H1 (cell line): ENCODE measurements around the gene CDH12. TPM values are rescaled to one million over a fixed set of nuclear protein-coding genes. Genes with fewer than 3 reads are reported as not detected.

Source experiments
- CTCF ChIA-PET: fragments of 300-600 bp; sonication (Branson Sonifier 250); formaldehyde crosslinking; loops from one replicate; lab custom pipeline; 2021; ENCODE audit not compliant: partially characterized antibody; lab: Charles Lee
- POLR2A ChIA-PET: fragments of 300-600 bp; sonication (Branson Sonifier 250); formaldehyde crosslinking; loops from one replicate; lab custom pipeline; 2021; ENCODE audit warnings: inconsistent platforms; ENCODE audit not compliant: partially characterized antibody; lab: Charles Lee
- DNase-seq, 2 experiments: peaks; one replicate each; pipeline versions ENCODE4 v3.0.0 to v3.0.0-alpha.2; 2010 to 2022; ENCODE audit warnings: low spot score in 2 of 2, low read depth in 1 of 2, mixed read lengths in 1 of 2
- FAIRE-seq: peaks from 2 replicates; lab custom pipeline; 2011; peaks lifted over from hg19 to GRCh38; lab: Jason Lieb, UNC
- H2AFZ ChIP-seq: 2 replicates; pipeline ENCODE4 v1.8.1; 2012; ENCODE audit warnings: low read length, inconsistent platforms
- H2AK5ac ChIP-seq: 2 replicates; pipeline ENCODE4 v1.6.1; 2013; ENCODE audit warnings: low read depth, low read length
- H2BK120ac ChIP-seq: replicated peaks from 2 replicates; pipeline ENCODE3; 2013; ENCODE audit warnings: low read depth, low read length, inconsistent platforms
- H2BK12ac ChIP-seq: 2 replicates; pipeline ENCODE4 v1.6.1; 2013; ENCODE audit warnings: low read depth, low read length
- H2BK15ac ChIP-seq: 2 replicates; pipeline ENCODE4 v1.6.1; 2013; ENCODE audit warnings: low read length
- H2BK20ac ChIP-seq: 2 replicates; pipeline ENCODE4 v1.6.1; 2013; ENCODE audit warnings: low read length
- H2BK5ac ChIP-seq: 2 replicates; pipeline ENCODE4 v1.6.1; 2013; ENCODE audit warnings: low read depth, low read length
- H3K14ac ChIP-seq: 2 replicates; pipeline ENCODE4 v1.6.1; 2013; ENCODE audit warnings: inconsistent platforms; ENCODE audit not compliant: insufficient read length
- H3K18ac ChIP-seq: 2 replicates; pipeline ENCODE4 v1.6.1; 2013; ENCODE audit warnings: low read length; ENCODE audit errors: extremely low read depth
- H3K23ac ChIP-seq: 2 replicates; pipeline ENCODE4 v1.6.1; 2013; ENCODE audit warnings: inconsistent platforms; ENCODE audit not compliant: insufficient read length
- H3K23me2 ChIP-seq: 2 replicates; pipeline ENCODE4 v1.6.1; 2013; ENCODE audit warnings: low read depth, low read length
- H3K27ac ChIP-seq: 2 replicates; pipeline ENCODE4 v1.6.1; 2011; ENCODE audit warnings: low read depth, low read length, inconsistent platforms
- H3K27me3 ChIP-seq, 4 experiments: replicated peaks in 1 of 4; 1 replicate in 1 of 4; 2 replicates in 3 of 4; pipeline versions ENCODE4 v1.6.1 to v1.8.1; 2011 to 2013; ENCODE audit warnings: low read length in 3 of 4, mild to moderate bottlenecking in 3 of 4, inconsistent platforms in 2 of 4, mixed read lengths in 2 of 4, moderate library complexity in 1 of 4; ENCODE audit not compliant: control insufficient read depth in 3 of 4, insufficient read depth in 3 of 4; ENCODE audit errors: extremely low read depth in 1 of 4
- H3K36me3 ChIP-seq, 4 experiments: 2 replicates each; pipeline versions ENCODE4 v1.6.1 to v1.8.1; 2011 to 2013; ENCODE audit warnings: mild to moderate bottlenecking in 4 of 4, low read length in 3 of 4, moderate library complexity in 2 of 4, control low read depth in 1 of 4, inconsistent platforms in 1 of 4; ENCODE audit not compliant: insufficient read depth in 4 of 4, control insufficient read depth in 2 of 4
- H3K4ac ChIP-seq: replicated peaks from 2 replicates; pipeline ENCODE3; 2013; ENCODE audit warnings: low read length, low read depth, mixed read lengths, inconsistent platforms; ENCODE audit not compliant: insufficient read length
- H3K4me1 ChIP-seq, 4 experiments: replicated peaks in 1 of 4; 1 replicate in 1 of 4; 2 replicates in 3 of 4; pipeline versions ENCODE4 v1.6.1 to v1.8.1; 2011 to 2013; ENCODE audit warnings: low read length in 3 of 4, inconsistent platforms in 2 of 4, mixed read lengths in 1 of 4; ENCODE audit not compliant: insufficient read depth in 4 of 4, control insufficient read depth in 3 of 4
- H3K4me2 ChIP-seq, 2 experiments: 2 replicates each; pipeline versions ENCODE4 v1.6.1 to v1.8.1; 2011 to 2013; ENCODE audit warnings: low read depth in 2 of 2, low read length in 2 of 2, control low read depth in 1 of 2, inconsistent platforms in 1 of 2, mild to moderate bottlenecking in 1 of 2; ENCODE audit not compliant: insufficient read depth in 1 of 2
- H3K4me3 ChIP-seq, 4 experiments: fragments of 200-600, 300-600 bp in 1 of 4; sonication (generic), shearing (Covaris generic), sonication (Bioruptor Twin) in 1 of 4; 2 replicates each; pipeline versions ENCODE4 v1.5.1 to v1.8.1; 2011 to 2016; ENCODE audit warnings: low read length in 4 of 4, low read depth in 3 of 4, control low read depth in 2 of 4, inconsistent platforms in 2 of 4, mild to moderate bottlenecking in 2 of 4, mixed read lengths in 1 of 4, moderate library complexity in 1 of 4; ENCODE audit not compliant: insufficient read depth in 2 of 4; ENCODE audit errors: extremely low read depth in 1 of 4
- H3K56ac ChIP-seq: replicated peaks from 2 replicates; pipeline ENCODE3; 2013; ENCODE audit warnings: low read depth, mild to moderate bottlenecking, mixed read lengths, low read length, inconsistent platforms; ENCODE audit not compliant: insufficient read length
- H3K79me1 ChIP-seq: 2 replicates; pipeline ENCODE4 v1.6.1; 2013; ENCODE audit warnings: low read depth, low read length, control low read depth
- H3K79me2 ChIP-seq, 2 experiments: 2 replicates each; pipeline versions ENCODE4 v1.6.1 to v1.8.1; 2012 to 2013; ENCODE audit warnings: low read length in 2 of 2, mild to moderate bottlenecking in 2 of 2, inconsistent platforms in 1 of 2; ENCODE audit not compliant: insufficient read depth in 2 of 2, control insufficient read depth in 1 of 2
- H3K9ac ChIP-seq, 4 experiments: replicated peaks in 1 of 4; 1 replicate in 1 of 4; 2 replicates in 3 of 4; pipeline versions ENCODE4 v1.6.1 to v1.8.1; 2011 to 2013; ENCODE audit warnings: low read depth in 3 of 4, low read length in 3 of 4, control low read depth in 2 of 4, mild to moderate bottlenecking in 2 of 4, moderate library complexity in 2 of 4, inconsistent platforms in 1 of 4; ENCODE audit errors: extremely low read depth in 1 of 4
- H3K9me3 ChIP-seq, 2 experiments: 2 replicates each; pipeline versions ENCODE4 v1.6.1 to v1.8.1; 2012 to 2013; ENCODE audit warnings: mild to moderate bottlenecking in 2 of 2, moderate library complexity in 2 of 2, control low read depth in 1 of 2, inconsistent platforms in 1 of 2, low read depth in 1 of 2, low read length in 1 of 2, mixed read lengths in 1 of 2; ENCODE audit not compliant: insufficient read depth in 2 of 2
- H4K20me1 ChIP-seq, 2 experiments: replicated peaks in 1 of 2; 2 replicates each; pipeline versions ENCODE3 to v1.8.1; 2011 to 2013; ENCODE audit warnings: inconsistent platforms in 2 of 2, low read length in 2 of 2, mild to moderate bottlenecking in 1 of 2; ENCODE audit not compliant: insufficient read depth in 2 of 2, control insufficient read depth in 1 of 2
- H4K5ac ChIP-seq: 2 replicates; pipeline ENCODE4 v1.6.1; 2013; ENCODE audit warnings: low read length, low read depth, mixed read lengths, inconsistent platforms; ENCODE audit not compliant: insufficient read length
- H4K8ac ChIP-seq: 2 replicates; pipeline ENCODE4 v1.8.0; 2013; ENCODE audit warnings: mild to moderate bottlenecking, moderate library complexity, low read length, inconsistent platforms; ENCODE audit not compliant: insufficient read depth; ENCODE audit errors: extremely low read depth
- H4K91ac ChIP-seq: replicated peaks from 2 replicates; pipeline ENCODE3; 2013; ENCODE audit warnings: low read length, mixed read lengths, inconsistent platforms; ENCODE audit not compliant: insufficient read length
- BRCA1 ChIP-seq: IDR thresholded peaks from 2 replicates; pipeline ENCODE4 v1.6.1; 2012; ENCODE audit warnings: low read depth, low read length, improper control_type of control experiment
- CBX5 ChIP-seq: fragments of 300-800, 300-1000 bp; sonication (generic); IDR thresholded peaks from 2 replicates; pipeline ENCODE4 v1.7.1; 2016; ENCODE audit warnings: antibody characterized with exemption, low read length, low read depth
- CTBP2 ChIP-seq: IDR thresholded peaks from 2 replicates; pipeline ENCODE4 v1.7.0; 2011; ENCODE audit warnings: borderline replicate concordance, mild to moderate bottlenecking, moderate library complexity, mixed read lengths, low read length; ENCODE audit not compliant: insufficient read depth, insufficient read length
- EZH2 ChIP-seq: fragments of 200-600 bp; sonication (generic); IDR thresholded peaks from 2 replicates; pipeline ENCODE4 v1.7.1; 2012; ENCODE audit warnings: low read depth, mild to moderate bottlenecking, moderate library complexity, low read length, inconsistent platforms; ENCODE audit not compliant: severe bottlenecking
- HDAC6 ChIP-seq: IDR thresholded peaks from one replicate; pipeline ENCODE4 v1.7.1; 2012; ENCODE audit warnings: low read depth, mild to moderate bottlenecking, inconsistent platforms, low read length, moderate library complexity
- JUN ChIP-seq: IDR thresholded peaks from 2 replicates; pipeline ENCODE4 v1.6.1; 2011; ENCODE audit warnings: low read depth, mild to moderate bottlenecking, improper control_type of control experiment, low read length
- KDM5A ChIP-seq: fragments of 200-600 bp; IDR thresholded peaks from 2 replicates; pipeline ENCODE4 v1.7.1; 2012; ENCODE audit warnings: mild to moderate bottlenecking, low read length, inconsistent platforms, mixed read lengths
- MAFK ChIP-seq: IDR thresholded peaks from 2 replicates; pipeline ENCODE4 v1.6.1; 2012; ENCODE audit warnings: low read depth, mild to moderate bottlenecking, improper control_type of control experiment, low read length
- POLR2A ChIP-seq, 2 experiments: IDR thresholded peaks; 1 replicate in 1 of 2; 2 replicates in 1 of 2; pipeline ENCODE4 v1.6.1; 2011; ENCODE audit warnings: low read depth in 2 of 2, low read length in 2 of 2, mild to moderate bottlenecking in 2 of 2; ENCODE audit errors: control extremely low read depth in 1 of 2
- RXRA ChIP-seq: IDR thresholded peaks from 2 replicates; pipeline ENCODE4 v1.6.1; 2011; ENCODE audit warnings: low read depth, mild to moderate bottlenecking, low read length, moderate library complexity; ENCODE audit not compliant: insufficient read depth
- SAP30 ChIP-seq: fragments of 300-600 bp; sonication (generic); IDR thresholded peaks from 2 replicates; pipeline ENCODE4 v1.7.1; 2012; ENCODE audit warnings: low read length, moderate library complexity, mild to moderate bottlenecking, inconsistent platforms; ENCODE audit not compliant: insufficient read depth, insufficient replicate concordance
- SIX5 ChIP-seq: IDR thresholded peaks from 2 replicates; pipeline ENCODE4 v1.6.1; 2011; ENCODE audit warnings: mild to moderate bottlenecking, low read depth, low read length
- SP2 ChIP-seq: IDR thresholded peaks from 2 replicates; pipeline ENCODE4 v1.6.1; 2012; ENCODE audit warnings: mild to moderate bottlenecking, low read length, inconsistent platforms
- SUZ12 ChIP-seq: fragments of 200-600 bp; sonication (generic); IDR thresholded peaks from 2 replicates; pipeline ENCODE4 v1.6.1; 2012; ENCODE audit warnings: mild to moderate bottlenecking, inconsistent platforms, low read length, moderate library complexity, mixed read lengths
- TAF1 ChIP-seq: IDR thresholded peaks from 2 replicates; pipeline ENCODE4 v1.6.1; 2011; ENCODE audit warnings: mild to moderate bottlenecking, low read depth, low read length
- TEAD4 ChIP-seq: IDR thresholded peaks from 2 replicates; pipeline ENCODE4 v1.6.1; 2012; ENCODE audit warnings: low read depth, low read length, inconsistent platforms, mixed read lengths
- YY1 ChIP-seq: IDR thresholded peaks from 2 replicates; pipeline ENCODE4 v1.6.1; 2011; ENCODE audit warnings: low read depth, mild to moderate bottlenecking, low read length
- WGBS, 2 experiments: shearing (Covaris generic) in 1 of 2; methylation state at CpG; one replicate each; pipeline versions ENCODE4 v1.1.6 to v1.1.7; 2013 to 2015; ENCODE audit warnings: low lambda C conversion rate in 2 of 2, mixed read lengths in 2 of 2, inconsistent platforms in 1 of 2, low coverage in 1 of 2, missing lambda C conversion rate in 1 of 2; ENCODE audit not compliant: insufficient replicate concordance in 2 of 2, insufficient coverage in 1 of 2, insufficient read length in 1 of 2; ENCODE audit errors: extremely low coverage in 1 of 2, missing lambda C conversion rate in 1 of 2; 5-methylcytosine and 5-hydroxymethylcytosine counted together
- polyA plus RNA-seq, 7 experiments: library from polyadenylated mRNA; depleted of rRNA in 3 of 7; stranded (reverse) in 5 of 7; unstranded in 2 of 7; fragments of >200 nt in 5 of 7; fragments of 200-250 nt in 2 of 7; gene quantifications; 1 replicate in 5 of 7; 2 replicates in 1 of 7; 4 replicates in 1 of 7; pipeline versions ENCODE4 v1.2.1 to v1.2.3, GENCODE V29; 2011 to 2013; ENCODE audit warnings: missing spikeins in 2 of 7, mixed read lengths in 2 of 7
- total RNA-seq: library from RNA; stranded (reverse); fragmentation: NEBNext Ultra II Directional; extraction: Animal tissue kit (Norgen Biotek cat#: 25700); gene quantifications from 2 replicates; pipeline ENCODE4 v1.2.1, GENCODE V29; 2021

The CDH12 gene
- total and polyA plus RNA-seq, 2 of the 8 experiments (the other 6 are each of a cell fraction or from before 2014, with no cell fraction given) = 0.03 TPM; not detected in 1

DNA sequence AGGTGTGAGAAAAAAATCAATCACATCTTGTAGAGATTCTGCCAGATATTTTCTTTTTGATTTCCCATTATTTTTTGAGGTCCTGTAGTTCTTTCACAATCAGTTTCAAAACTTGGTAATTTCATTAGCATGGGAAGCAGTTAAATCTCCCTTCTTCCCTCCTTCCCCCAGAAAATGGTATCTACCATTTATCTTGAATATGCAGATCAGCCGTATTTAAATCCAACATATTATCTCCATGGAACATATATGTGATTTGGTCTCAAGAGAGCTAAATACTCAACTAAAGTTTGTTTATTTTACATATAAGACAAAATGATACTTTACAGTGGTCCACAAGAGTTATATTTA, 1034.8 kb downstream of the CDH12 start:
- H4K8ac ChIP-seq = no peak overlapping the region
- no peak overlapping the region for H3K14ac ChIP-seq
- H4K20me1 ChIP-seq = no peaks in the 10 kb centered on the region
- H3K9me3 ChIP-seq = no peaks in the 10 kb centered on the region
- no peak overlapping the region for H3K4ac ChIP-seq
- H3K4me3 ChIP-seq = no peak overlapping the region
- 95% methylated on average over 1 of the region's 1 CpG; no CpG with 5 or more reads in 1 of the 2 experiments for WGBS, 2 experiments
- no peak overlapping the region for H2AFZ ChIP-seq
- no peak overlapping the region for H4K5ac ChIP-seq
- no peaks in the 10 kb centered on the region for H3K36me3 ChIP-seq
- no peak overlapping the region for H3K18ac ChIP-seq
- ChIA-PET CTCF (no interaction called here), POLR2A (no interaction called here)
- H2BK120ac ChIP-seq = no peak overlapping the region
- H3K9ac ChIP-seq = no peak overlapping the region
- H4K91ac ChIP-seq = no peak overlapping the region
- no peaks in the 10 kb centered on the region for H3K79me1 ChIP-seq
- no peak overlapping the region for H3K56ac ChIP-seq
- no peak overlapping the region for H2BK5ac ChIP-seq
- H2BK15ac ChIP-seq = no peak overlapping the region
- H3K4me1 ChIP-seq = no peaks in the 10 kb centered on the region
- no peak overlapping the region for H3K4me2 ChIP-seq
- no peak for DNase-seq
- no peaks in the 10 kb centered on the region for H3K27me3 ChIP-seq
- no peaks in the 10 kb centered on the region for H3K79me2 ChIP-seq
- H3K23ac ChIP-seq = no peak overlapping the region
- H3K27ac ChIP-seq = no peak overlapping the region
- no peak overlapping the region for H2BK20ac ChIP-seq
- no peak overlapping the region for H2BK12ac ChIP-seq
- no peaks in the 10 kb centered on the region for H3K23me2 ChIP-seq
- no peak for FAIRE-seq
- no peak overlapping the region for H2AK5ac ChIP-seq
- TF ChIP-seq RXRA (no peak), TAF1 (no peak), JUN (no peak), SUZ12 (no peak), SIX5 (no peak), SAP30 (no peak), SP2 (no peak), POLR2A (IDR thresholded peaks at IDR 0.05; ENCODE audit: control extremely low read depth in 1 of 2, low read depth in 2 of 2, low read length in 2 of 2) (no peak), YY1 (no peak), CTBP2 (no peak), TEAD4 (no peak), BRCA1 (no peak), CBX5 (no peak), HDAC6 (no peak), MAFK (no peak), KDM5A (no peak), EZH2 (no peak)
